CD4-positive, CD25-positive, alpha-beta regulatory T cell (primary cell): Measurements from ENCODE around the gene GALNT12. TPM values are rescaled to one million over a fixed set of nuclear protein-coding genes. Genes with fewer than 3 reads are reported as not detected.

ENCODE experiments used
- ATAC-seq, 2 donors: fragments of 150-1000 bp; cut with Tn5 transposase; one replicate each; pipeline ENCODE4 v1.10.0; 2021; ENCODE audit warnings: low read depth in 2 of 2, moderate number of reproducible peaks in 2 of 2, moderate library complexity in 1 of 2
- DNase-seq, 3 donors: peaks; one replicate each; pipeline versions ENCODE4 v3.0.0 to v3.0.0-alpha.2; 2012 to 2022; ENCODE audit warnings: mixed read lengths in 1 of 3
- H3K27ac ChIP-seq: one replicate; pipeline ENCODE4 v1.7.0; 2013; ENCODE audit warnings: mild to moderate bottlenecking, low read length; ENCODE audit not compliant: insufficient read depth, poor library complexity, severe bottlenecking
- H3K27me3 ChIP-seq: one replicate; pipeline ENCODE4 v1.7.0; 2013; ENCODE audit warnings: low read length; ENCODE audit not compliant: control insufficient read depth, insufficient read depth
- H3K36me3 ChIP-seq: one replicate; pipeline ENCODE4 v1.7.0; 2013; ENCODE audit warnings: mild to moderate bottlenecking, low read length, moderate library complexity; ENCODE audit not compliant: control insufficient read depth, insufficient read depth
- H3K4me1 ChIP-seq: 2 replicates; pipeline ENCODE4 v1.7.0; 2013; ENCODE audit warnings: mild to moderate bottlenecking, low read length; ENCODE audit not compliant: insufficient read depth, control insufficient read depth, poor library complexity, severe bottlenecking
- H3K4me3 ChIP-seq: one replicate; pipeline ENCODE4 v1.7.0; 2013; ENCODE audit warnings: low read depth, mild to moderate bottlenecking, low read length, moderate library complexity
- H3K9me3 ChIP-seq, 2 experiments: 1 replicate in 1 of 2; 2 replicates in 1 of 2; pipeline ENCODE4 v1.7.0; 2013; ENCODE audit warnings: low read length in 2 of 2, mild to moderate bottlenecking in 1 of 2, moderate library complexity in 1 of 2; ENCODE audit not compliant: control insufficient read depth in 2 of 2
- H3K27ac Mint-ChIP-seq, 3 donors: one replicate each; pipeline ENCODE4 v1.8.0; 2020 to 2022; ENCODE audit warnings: mild to moderate bottlenecking in 3 of 3, mixed read lengths in 3 of 3, moderate library complexity in 2 of 3
- H3K27me3 Mint-ChIP-seq: one replicate; pipeline ENCODE4 v1.8.0; 2022; ENCODE audit warnings: mild to moderate bottlenecking, mixed read lengths
- H3K36me3 Mint-ChIP-seq: one replicate; pipeline ENCODE4 v1.8.0; 2020; ENCODE audit warnings: mixed read lengths
- H3K4me1 Mint-ChIP-seq, 4 donors: one replicate each; pipeline ENCODE4 v1.8.0; 2020 to 2022; ENCODE audit warnings: mixed read lengths in 4 of 4, mild to moderate bottlenecking in 1 of 4
- H3K4me3 Mint-ChIP-seq, 4 donors: one replicate each; pipeline ENCODE4 v1.8.0; 2020 to 2022; ENCODE audit warnings: mild to moderate bottlenecking in 4 of 4, mixed read lengths in 4 of 4, moderate library complexity in 3 of 4
- H3K9me3 Mint-ChIP-seq, 7 donors: one replicate each; pipeline ENCODE4 v1.8.0; 2020 to 2022; ENCODE audit warnings: mixed read lengths in 7 of 7, mild to moderate bottlenecking in 3 of 7, moderate library complexity in 2 of 7
- polyA plus RNA-seq, 4 donors: library from polyadenylated mRNA; unstranded; fragments of 300-500 nt; fragmentation: Illumina TruSeq; gene quantifications; one replicate each; pipeline ENCODE4 v1.2.3, GENCODE V29; 2021
- total RNA-seq: library from RNA; stranded (reverse); gene quantifications from one replicate; pipeline ENCODE4 v1.2.3, GENCODE V29; 2022

The GALNT12 gene
- total and polyA plus RNA-seq, 5 donors from 2014 or later, result 1.4 to 4.7 (median 2.0) TPM

- DNase-seq (no peak), ATAC-seq (no peak)
- Mint-ChIP-seq H3K4me3 (no peak overlapping the region), H3K9me3 (peaks cover 0 to 1% (median 0%) of the 10 kb centered on the region in 7 donors), H3K27me3 (peaks cover 17% of the 10 kb centered on the region), H3K4me1 (no peaks in the 10 kb centered on the region), H3K27ac (no peak overlapping the region), H3K36me3 (no peaks in the 10 kb centered on the region)
- Histone ChIP-seq H3K4me1 (no peaks in the 10 kb centered on the region), H3K36me3 (no peaks in the 10 kb centered on the region), H3K4me3 (no peak overlapping the region), H3K27me3 (peaks cover 13% of the 10 kb centered on the region), H3K27ac (no peak overlapping the region), H3K9me3 (no peaks in the 10 kb centered on the region)
These were observed 59.6 kb downstream of the GALNT12 start for GRCh38 chr9:98867103-98867428.

- H3K4me3 ChIP-seq, result no peak overlapping the region
- H3K4me1 ChIP-seq, result no peaks in the 10 kb centered on the region
- ATAC-seq (no peak), DNase-seq (no peak)
- H3K27me3 Mint-ChIP-seq, result peaks cover 17% of the 10 kb centered on the region
- peaks cover 13% of the 10 kb centered on the region for H3K27me3 ChIP-seq
- H3K4me1 Mint-ChIP-seq, result no peaks in the 10 kb centered on the region
- no peak overlapping the region for H3K27ac Mint-ChIP-seq
- H3K27ac ChIP-seq, result no peak overlapping the region
- no peaks in the 10 kb centered on the region for H3K36me3 Mint-ChIP-seq
- no peaks in the 10 kb centered on the region for H3K9me3 ChIP-seq
- peaks cover 0 to 1% (median 0%) of the 10 kb centered on the region in 7 donors for H3K9me3 Mint-ChIP-seq
- no peak overlapping the region for H3K4me3 Mint-ChIP-seq
- H3K36me3 ChIP-seq, result no peaks in the 10 kb centered on the region
These were observed 60.1 kb downstream of the GALNT12 start for GRCh38 chr9:98867429-98868168.

- Mint-ChIP-seq H3K27me3 (peaks cover 8% of the 10 kb centered on the region), H3K36me3 (no peaks in the 10 kb centered on the region), H3K27ac (no peak overlapping the region), H3K4me1 (no peaks in the 10 kb centered on the region), H3K4me3 (no peak overlapping the region), H3K9me3 (peaks cover 0 to 1% (median 0%) of the 10 kb centered on the region in 7 donors)
- Histone ChIP-seq H3K36me3 (no peaks in the 10 kb centered on the region), H3K27me3 (peaks cover 9% of the 10 kb centered on the region), H3K4me3 (no peak overlapping the region), H3K27ac (no peak overlapping the region), H3K9me3 (no peaks in the 10 kb centered on the region), H3K4me1 (no peaks in the 10 kb centered on the region)
- ATAC-seq, result no peak
- no peak for DNase-seq
These were observed 61.7 kb downstream of the GALNT12 start for GRCh38 chr9:98869078-98869745.

GRCh38 chr9:98869866-98870265 lies 62.4 kb downstream of the GALNT12 start:
- H3K4me3 ChIP-seq, result no peak overlapping the region
- no peaks in the 10 kb centered on the region for H3K36me3 ChIP-seq
- H3K27ac ChIP-seq, result no peak overlapping the region
- H3K9me3 ChIP-seq, result no peaks in the 10 kb centered on the region
- DNase-seq (no peak), ATAC-seq (no peak)
- peaks cover 8% of the 10 kb centered on the region for H3K27me3 Mint-ChIP-seq
- H3K4me3 Mint-ChIP-seq, result no peak overlapping the region
- peaks cover 9% of the 10 kb centered on the region for H3K27me3 ChIP-seq
- H3K4me1 Mint-ChIP-seq, result no peaks in the 10 kb centered on the region
- no peak overlapping the region for H3K27ac Mint-ChIP-seq
- H3K4me1 ChIP-seq, result no peaks in the 10 kb centered on the region
- peaks cover 0 to 1% (median 0%) of the 10 kb centered on the region in 7 donors for H3K9me3 Mint-ChIP-seq
- no peaks in the 10 kb centered on the region for H3K36me3 Mint-ChIP-seq

GRCh38 chr9:98870782-98871557 lies 63.5 kb downstream of the GALNT12 start:
- Histone ChIP-seq H3K36me3 (no peaks in the 10 kb centered on the region), H3K9me3 (no peaks in the 10 kb centered on the region), H3K27ac (no peak overlapping the region), H3K4me1 (no peaks in the 10 kb centered on the region), H3K4me3 (no peak overlapping the region), H3K27me3 (peaks cover 4% of the 10 kb centered on the region)
- Mint-ChIP-seq H3K27ac (peak overlapping the region in 1 of 3 donors; percentile 41), H3K4me1 (no peaks in the 10 kb centered on the region), H3K36me3 (no peaks in the 10 kb centered on the region), H3K9me3 (peaks cover 0 to 1% (median 0%) of the 10 kb centered on the region in 7 donors), H3K27me3 (peaks cover 8% of the 10 kb centered on the region), H3K4me3 (no peak overlapping the region)
- no peak for DNase-seq
- ATAC-seq, result no peak

- Mint-ChIP-seq H3K36me3 (no peaks in the 10 kb centered on the region), H3K27ac (no peak overlapping the region), H3K4me3 (no peak overlapping the region), H3K9me3 (peaks cover 0 to 1% (median 0%) of the 10 kb centered on the region in 7 donors), H3K4me1 (no peaks in the 10 kb centered on the region), H3K27me3 (peaks cover 7% of the 10 kb centered on the region)
- no peak for DNase-seq
- H3K9me3 ChIP-seq, result no peaks in the 10 kb centered on the region
- no peak for ATAC-seq
- H3K27me3 ChIP-seq, result peaks cover 3% of the 10 kb centered on the region
- no peak overlapping the region for H3K27ac ChIP-seq
- H3K36me3 ChIP-seq, result no peaks in the 10 kb centered on the region
- no peaks in the 10 kb centered on the region for H3K4me1 ChIP-seq
- H3K4me3 ChIP-seq, result no peak overlapping the region
These were observed 64.1 kb downstream of the GALNT12 start for GRCh38 chr9:98871558-98872065.

- no peak overlapping the region for H3K4me3 ChIP-seq
- no peak overlapping the region for H3K4me3 Mint-ChIP-seq
- H3K27me3 Mint-ChIP-seq, result no peaks in the 10 kb centered on the region
- H3K27ac Mint-ChIP-seq, result no peak overlapping the region
- H3K27ac ChIP-seq, result no peak overlapping the region
- no peaks in the 10 kb centered on the region for H3K36me3 ChIP-seq
- no peaks in the 10 kb centered on the region for H3K4me1 ChIP-seq
- no peaks in the 10 kb centered on the region for H3K36me3 Mint-ChIP-seq
- H3K9me3 ChIP-seq, result no peaks in the 10 kb centered on the region
- H3K27me3 ChIP-seq, result peaks cover 3% of the 10 kb centered on the region
- H3K9me3 Mint-ChIP-seq, result peaks cover 0 to 1% (median 0%) of the 10 kb centered on the region in 7 donors
- H3K4me1 Mint-ChIP-seq, result no peaks in the 10 kb centered on the region
- DNase-seq, result no peak
- no peak for ATAC-seq
These were observed 66.1 kb downstream of the GALNT12 start for GRCh38 chr9:98873526-98873925.
